Loucy (cell line): ENCODE data around the gene PRMT3.

Experiments
- CTCF ChIP-seq: fragments of 200-600 bp; sonication (generic); conservative IDR thresholded peaks from 2 replicates; pipeline ENCODE4 v1.5.1; 2014; ENCODE audit warnings: mild to moderate bottlenecking, antibody characterized with exemption, low read length
- EZH2phosphoT487 ChIP-seq: fragments of 200-600 bp; IDR thresholded peaks from 2 replicates; pipeline ENCODE4 v1.6.1; 2018; ENCODE audit warnings: antibody characterized with exemption, mild to moderate bottlenecking, moderate library complexity, borderline replicate concordance

GRCh38 chr11:20417771-20418170, 30.3 kb downstream of the PRMT3 start:
- no peak for TF ChIP-seq CTCF
- no peak for TF ChIP-seq EZH2phosphoT487
